Endothelial cell of umbilical vein (primary cell): ENCODE measurements around the gene B4GALT6. TPM values are rescaled to one million over a fixed set of nuclear protein-coding genes. Genes with fewer than 3 reads are reported as not detected.

ENCODE experiments used
- BruUV-seq: library from RNA; stranded (reverse); fragments of 400-500 nt; replicated peaks from 2 replicates; lab custom pipeline; 2021; lab: Mats Ljungman, UMichigan
- CTCF ChIA-PET: fragments of 300-600, 350-600 bp; sonication (Branson Sonifier 250); formaldehyde crosslinking; loops from one replicate; lab custom pipeline; 2021; ENCODE audit warnings: antibody characterized with exemption, inconsistent platforms; lab: Charles Lee
- POLR2A ChIA-PET: fragments of 300-600, 350-600 bp; sonication (Branson Sonifier 250); formaldehyde crosslinking; loops from one replicate; lab custom pipeline; 2021; ENCODE audit warnings: antibody characterized with exemption, inconsistent platforms; lab: Charles Lee
- DNase-seq: peaks from one replicate; pipeline ENCODE4 v3.0.0-alpha.2; 2011; ENCODE audit warnings: low read depth, low spot score
- FAIRE-seq: peaks from 2 replicates; lab custom pipeline; 2011; peaks lifted over from hg19 to GRCh38; lab: Jason Lieb, UNC
- H2AFZ ChIP-seq: 2 replicates; pipeline ENCODE4 v1.6.0; 2012; ENCODE audit warnings: low read depth, low read length, control low read depth, inconsistent platforms
- H3K27ac ChIP-seq: 2 replicates; pipeline ENCODE4 v1.5.1; 2011; ENCODE audit warnings: low read depth, mild to moderate bottlenecking, control low read depth, low read length, moderate library complexity; ENCODE audit not compliant: insufficient read depth
- H3K27me3 ChIP-seq, 2 experiments: 2 replicates each; pipeline versions ENCODE4 v1.6.0 to v1.6.1; 2011; ENCODE audit warnings: low read length in 2 of 2, mixed read lengths in 1 of 2; ENCODE audit not compliant: control insufficient read depth in 2 of 2, insufficient read depth in 2 of 2
- H3K36me3 ChIP-seq, 2 experiments: 2 replicates in 1 of 2; 3 replicates in 1 of 2; pipeline ENCODE4 v1.5.1; 2011; ENCODE audit warnings: low read length in 2 of 2, mild to moderate bottlenecking in 1 of 2, moderate library complexity in 1 of 2; ENCODE audit not compliant: control insufficient read depth in 2 of 2, insufficient read depth in 2 of 2; ENCODE audit errors: extremely low read depth in 1 of 2
- H3K4me1 ChIP-seq: 3 replicates; pipeline ENCODE4 v1.5.1; 2011; ENCODE audit warnings: mild to moderate bottlenecking, low read length; ENCODE audit not compliant: control insufficient read depth, insufficient read depth; ENCODE audit errors: extremely low read depth
- H3K4me2 ChIP-seq: 2 replicates; pipeline ENCODE4 v1.6.1; 2011; ENCODE audit warnings: low read length, control low read depth, mixed read lengths; ENCODE audit not compliant: insufficient read depth
- H3K4me3 ChIP-seq, 3 experiments: fragments of 200-600 bp in 1 of 3; sonication (generic), shearing (Covaris generic) in 1 of 3; replicated peaks in 1 of 3; 2 replicates each; pipeline ENCODE4 v1.5.1; 2011 to 2016; ENCODE audit warnings: control low read depth in 3 of 3, low read length in 3 of 3, mild to moderate bottlenecking in 2 of 3, inconsistent platforms in 1 of 3, low read depth in 1 of 3, moderate library complexity in 1 of 3; ENCODE audit not compliant: insufficient read depth in 1 of 3
- H3K79me2 ChIP-seq: 2 replicates; pipeline ENCODE4 v1.6.0; 2012; ENCODE audit warnings: low read length, inconsistent platforms; ENCODE audit not compliant: control insufficient read depth, insufficient read depth
- H3K9ac ChIP-seq: replicated peaks from 2 replicates; pipeline ENCODE3; 2011; ENCODE audit warnings: low read length, control low read depth; ENCODE audit not compliant: insufficient read depth; ENCODE audit errors: extremely low read depth
- H3K9me1 ChIP-seq: replicated peaks from 3 replicates; pipeline ENCODE4 v1.6.0; 2011; ENCODE audit warnings: mild to moderate bottlenecking, low read length; ENCODE audit not compliant: control insufficient read depth, insufficient read depth; ENCODE audit errors: extremely low read depth
- H3K9me3 ChIP-seq: replicated peaks from 2 replicates; pipeline ENCODE4 v1.5.1; 2012; ENCODE audit warnings: low read length, inconsistent platforms; ENCODE audit not compliant: control insufficient read depth, insufficient read depth
- H4K20me1 ChIP-seq: replicated peaks from 2 replicates; pipeline ENCODE3; 2011; ENCODE audit warnings: mild to moderate bottlenecking, low read length; ENCODE audit not compliant: control insufficient read depth, insufficient read depth; ENCODE audit errors: extremely low read depth
- EZH2 ChIP-seq: IDR thresholded peaks from 2 replicates; pipeline ENCODE4 v1.6.1; 2012; ENCODE audit warnings: borderline replicate concordance, low read depth, mild to moderate bottlenecking, moderate library complexity, low read length, inconsistent platforms; ENCODE audit not compliant: severe bottlenecking
- FOS ChIP-seq: IDR thresholded peaks from 2 replicates; pipeline ENCODE4 v1.6.1; 2011; ENCODE audit warnings: mild to moderate bottlenecking, low read length, moderate library complexity, borderline replicate concordance; ENCODE audit not compliant: insufficient read depth
- GATA2 ChIP-seq: IDR thresholded peaks from 2 replicates; pipeline ENCODE4 v1.7.0; 2011; ENCODE audit warnings: low read depth, mild to moderate bottlenecking, moderate library complexity, mixed read lengths, low read length; ENCODE audit not compliant: insufficient read length, insufficient read depth
- JUN ChIP-seq: IDR thresholded peaks from 2 replicates; pipeline ENCODE4 v1.6.1; 2011; ENCODE audit warnings: borderline replicate concordance, low read depth; ENCODE audit not compliant: insufficient read length, insufficient read depth
- MAX ChIP-seq: IDR thresholded peaks from 2 replicates; pipeline ENCODE4 v1.6.1; 2011; ENCODE audit not compliant: insufficient read depth, insufficient read length
- MYC ChIP-seq: IDR thresholded peaks from one replicate; pipeline ENCODE4 v1.6.1; 2011; ENCODE audit warnings: mild to moderate bottlenecking, low read depth, low read length
- POLR2A ChIP-seq: IDR thresholded peaks from 2 replicates; pipeline ENCODE4 v1.6.1; 2012; ENCODE audit warnings: low read depth, mild to moderate bottlenecking, control low read depth, low read length
- POLR2AphosphoS5 ChIP-seq: IDR thresholded peaks from 2 replicates; pipeline ENCODE4 v1.6.1; 2012; ENCODE audit warnings: low read depth, mild to moderate bottlenecking, control low read depth, low read length, moderate library complexity; ENCODE audit not compliant: insufficient read depth
- dilution Hi-C: fragments of 300-500 bp; cut with MboI; formaldehyde crosslinking; loops from one replicate; pipeline ENCODE4 v1.15.0; 2019; ENCODE audit warnings: low sequenced_read_pairs; ENCODE audit not compliant: extremely low pct_ligation_motif_present
- intact Hi-C: fragments of 100-400 bp; cut with micrococcal nuclease; formaldehyde crosslinking; loops from one replicate; pipeline ENCODE4 v1.10.0; 2022
- polyA plus RNA-seq, 4 experiments: library from polyadenylated mRNA; depleted of rRNA in 3 of 4; stranded (reverse) in 3 of 4; unstranded in 1 of 4; fragments of >200 nt; gene quantifications; 2 replicates each; pipeline versions ENCODE4 v1.2.1 to v1.2.3, GENCODE V29; 2011 to 2012; ENCODE audit warnings: missing spikeins in 1 of 4
- total RNA-seq: library from RNA; stranded (reverse); gene quantifications from 2 replicates; pipeline ENCODE4 v1.2.3, GENCODE V29; 2021
- TF ChIP-seq, protein P1 (sequence below), 2 donors: IDR thresholded peaks; 1 replicate in 1 of 2; 2 replicates in 1 of 2; pipeline ENCODE4 v1.5.1; 2011; ENCODE audit warnings: low read length in 2 of 2, mild to moderate bottlenecking in 2 of 2, moderate library complexity in 2 of 2, control low read depth in 1 of 2, inconsistent platforms in 1 of 2, low read depth in 1 of 2; ENCODE audit not compliant: insufficient read depth in 1 of 2; ENCODE audit errors: extremely low read depth in 1 of 2

B4GALT6 gene
- total and polyA plus RNA-seq, 2 donors (not counting 3 experiments of a cell fraction or from before 2014, with no cell fraction given): 3.9 to 24.2 TPM

DNA sequence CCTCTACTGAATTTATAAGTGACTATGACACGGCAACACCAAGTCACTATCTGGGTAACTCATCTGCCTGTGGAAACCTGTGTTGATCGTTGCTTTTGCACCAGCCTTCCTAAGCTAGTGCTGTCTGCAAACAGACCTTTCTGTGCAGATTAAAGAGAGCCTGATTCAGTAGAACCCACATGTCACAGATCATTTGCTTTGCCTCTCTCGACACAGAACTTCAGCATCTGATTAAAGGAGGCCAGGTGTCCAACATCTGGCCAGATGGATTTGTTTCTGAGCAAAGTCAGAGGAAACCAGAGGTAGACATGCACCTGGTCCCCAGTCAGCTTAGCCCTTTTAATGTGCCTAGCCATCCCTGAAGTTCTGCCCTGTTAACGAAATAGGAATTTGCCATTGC lies 107.7 kb downstream of the B4GALT6 start:
- no peak for FAIRE-seq
- TF ChIP-seq POLR2AphosphoS5 (no peak), MAX (no peak)
- TF ChIP-seq, protein P1, sequence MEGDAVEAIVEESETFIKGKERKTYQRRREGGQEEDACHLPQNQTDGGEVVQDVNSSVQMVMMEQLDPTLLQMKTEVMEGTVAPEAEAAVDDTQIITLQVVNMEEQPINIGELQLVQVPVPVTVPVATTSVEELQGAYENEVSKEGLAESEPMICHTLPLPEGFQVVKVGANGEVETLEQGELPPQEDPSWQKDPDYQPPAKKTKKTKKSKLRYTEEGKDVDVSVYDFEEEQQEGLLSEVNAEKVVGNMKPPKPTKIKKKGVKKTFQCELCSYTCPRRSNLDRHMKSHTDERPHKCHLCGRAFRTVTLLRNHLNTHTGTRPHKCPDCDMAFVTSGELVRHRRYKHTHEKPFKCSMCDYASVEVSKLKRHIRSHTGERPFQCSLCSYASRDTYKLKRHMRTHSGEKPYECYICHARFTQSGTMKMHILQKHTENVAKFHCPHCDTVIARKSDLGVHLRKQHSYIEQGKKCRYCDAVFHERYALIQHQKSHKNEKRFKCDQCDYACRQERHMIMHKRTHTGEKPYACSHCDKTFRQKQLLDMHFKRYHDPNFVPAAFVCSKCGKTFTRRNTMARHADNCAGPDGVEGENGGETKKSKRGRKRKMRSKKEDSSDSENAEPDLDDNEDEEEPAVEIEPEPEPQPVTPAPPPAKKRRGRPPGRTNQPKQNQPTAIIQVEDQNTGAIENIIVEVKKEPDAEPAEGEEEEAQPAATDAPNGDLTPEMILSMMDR (IDR thresholded peaks at IDR 0.05; ENCODE audit: extremely low read depth in 1 of 2, insufficient read depth in 1 of 2, low read depth in 1 of 2, low read length in 2 of 2): no peak
- Histone ChIP-seq H3K27ac (no peak overlapping the region), H4K20me1 (no peaks in the 10 kb centered on the region), H3K79me2 (no peaks in the 10 kb centered on the region), H3K9me1 (no peaks in the 10 kb centered on the region), H3K36me3 (no peaks in the 10 kb centered on the region), H3K4me3 (no peak overlapping the region), H2AFZ (no peak overlapping the region), H3K4me2 (no peak overlapping the region), H3K9me3 (no peaks in the 10 kb centered on the region), H3K9ac (no peak overlapping the region), H3K4me1 (peaks cover 4% of the 10 kb centered on the region), H3K27me3 (peaks cover 0 to 2% of the 10 kb centered on the region in 2 experiments)
- dilution Hi-C loops (no loop called here), intact Hi-C loops (no loop called here)
- no TSS peak for BruUV-seq
- ChIA-PET POLR2A (no interaction called here), CTCF (interaction anchor here (1.3 kb wide), 1 partner anchor 146 kb away, joined by 4 read pairs; no protein-coding TSS in a partner anchor)
- no peak for DNase-seq

DNA sequence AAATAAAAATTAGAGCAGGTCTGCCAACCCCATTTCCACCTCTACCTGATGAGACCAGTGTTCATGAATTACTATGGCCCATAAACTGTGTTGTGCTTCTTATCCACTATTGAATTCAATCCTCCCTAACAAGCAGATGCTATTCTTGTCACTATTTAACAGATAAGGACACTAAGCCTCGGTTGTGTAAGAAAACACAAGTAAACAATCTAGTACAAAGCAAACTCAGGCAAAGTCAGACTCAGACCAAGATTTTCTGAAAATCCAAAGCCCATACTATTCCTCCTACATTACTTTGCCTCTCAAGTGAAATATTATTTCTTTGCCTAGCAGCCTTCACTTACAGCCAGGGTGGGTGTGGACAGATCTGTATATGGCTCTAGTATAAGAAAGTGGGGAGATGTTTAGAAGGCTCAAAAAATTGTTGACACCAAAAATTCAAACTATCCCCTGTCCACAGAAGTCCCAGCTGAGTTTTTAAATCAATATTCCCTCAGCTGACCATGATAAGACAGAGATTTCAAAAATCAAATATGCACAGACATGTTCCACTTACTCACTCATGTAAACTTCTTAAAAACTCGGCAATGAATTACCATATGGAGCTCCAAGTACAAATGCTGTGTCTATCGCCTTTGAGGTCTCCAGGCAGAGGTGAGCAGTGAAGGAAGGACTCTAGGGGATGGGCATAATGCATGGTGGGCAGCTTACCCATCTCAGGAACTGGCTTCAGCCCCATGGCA lies 108.7 kb downstream of the B4GALT6 start:
- Histone ChIP-seq H3K4me3 (no peak overlapping the region), H3K27me3 (peaks cover 0 to 2% of the 10 kb centered on the region in 2 experiments), H2AFZ (no peak overlapping the region), H3K9ac (no peak overlapping the region), H3K9me3 (no peaks in the 10 kb centered on the region), H3K9me1 (no peaks in the 10 kb centered on the region), H3K79me2 (no peaks in the 10 kb centered on the region), H4K20me1 (no peaks in the 10 kb centered on the region), H3K4me1 (no peaks in the 10 kb centered on the region), H3K36me3 (no peaks in the 10 kb centered on the region), H3K4me2 (no peak overlapping the region), H3K27ac (no peak overlapping the region)
- no peak for DNase-seq
- ChIA-PET CTCF (interaction anchor here (1.3 kb wide), 1 partner anchor 147 kb away, joined by 4 read pairs; no protein-coding TSS in a partner anchor), POLR2A (no interaction called here)
- no peak for TF ChIP-seq POLR2AphosphoS5
- TF ChIP-seq JUN: no peak
- no peak for TF ChIP-seq MYC
- TF ChIP-seq GATA2: no peak
- no peak for TF ChIP-seq FOS
- no peak for TF ChIP-seq EZH2
- no peak for TF ChIP-seq POLR2A
- TF ChIP-seq MAX: no peak
- TF ChIP-seq, protein P1 (IDR thresholded peaks at IDR 0.05; ENCODE audit: extremely low read depth in 1 of 2, insufficient read depth in 1 of 2, low read depth in 1 of 2, low read length in 2 of 2): no peak
- BruUV-seq: no TSS peak
- FAIRE-seq: no peak
- intact Hi-C loops (no loop called here), dilution Hi-C loops (no loop called here)
